GM18498 (cell line): ENCODE data around the gene METRN.
A peak's percentile ranks its signal among the peaks of the same experiment; 100 is the strongest.

Experiments used
- ATAC-seq: cut with Tn5 transposase; IDR thresholded peaks from one replicate; pipeline ENCODE4 v1.9.1; 2021; ENCODE audit warnings: mild to moderate bottlenecking, moderate library complexity; ENCODE audit not compliant: unreplicated experiment

The METRN gene

DNA sequence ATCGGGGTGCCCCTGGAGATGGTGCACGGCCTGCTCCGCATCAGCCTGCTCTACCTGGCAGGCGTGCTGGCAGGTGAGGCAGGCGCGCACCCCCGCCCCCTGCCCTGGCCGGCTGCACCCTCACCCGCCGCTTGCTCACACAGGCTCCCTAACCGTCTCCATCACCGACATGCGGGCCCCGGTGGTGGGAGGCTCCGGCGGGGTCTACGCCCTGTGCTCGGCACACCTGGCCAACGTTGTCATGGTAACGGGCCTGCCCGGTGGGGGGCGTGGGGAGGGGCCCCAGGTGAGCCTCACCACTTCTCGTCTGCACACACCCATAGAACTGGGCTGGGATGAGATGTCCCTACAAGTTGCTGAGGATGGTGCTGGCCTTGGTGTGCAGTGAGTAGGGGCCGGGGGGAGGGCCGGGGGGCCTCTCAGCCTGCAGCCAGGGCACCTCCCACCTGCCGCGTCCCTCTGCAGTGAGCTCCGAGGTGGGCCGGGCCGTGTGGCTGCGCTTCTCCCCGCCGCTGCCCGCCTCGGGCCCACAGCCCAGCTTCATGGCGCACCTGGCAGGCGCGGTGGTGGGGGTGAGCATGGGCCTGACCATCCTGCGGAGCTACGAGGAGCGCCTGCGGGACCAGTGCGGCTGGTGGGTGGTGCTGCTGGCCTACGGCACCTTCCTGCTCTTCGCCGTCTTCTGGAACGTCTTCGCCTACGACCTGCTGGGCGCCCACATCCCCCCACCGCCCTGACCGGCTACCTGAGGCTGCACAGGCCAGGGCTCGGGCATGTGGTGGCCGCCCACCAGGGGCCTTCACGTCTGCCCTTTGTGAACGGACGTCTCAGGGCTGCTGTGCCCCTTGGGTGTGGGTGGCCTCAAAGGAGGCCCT, 37.4 kb upstream of the METRN start:
- no peak for ATAC-seq

DNA sequence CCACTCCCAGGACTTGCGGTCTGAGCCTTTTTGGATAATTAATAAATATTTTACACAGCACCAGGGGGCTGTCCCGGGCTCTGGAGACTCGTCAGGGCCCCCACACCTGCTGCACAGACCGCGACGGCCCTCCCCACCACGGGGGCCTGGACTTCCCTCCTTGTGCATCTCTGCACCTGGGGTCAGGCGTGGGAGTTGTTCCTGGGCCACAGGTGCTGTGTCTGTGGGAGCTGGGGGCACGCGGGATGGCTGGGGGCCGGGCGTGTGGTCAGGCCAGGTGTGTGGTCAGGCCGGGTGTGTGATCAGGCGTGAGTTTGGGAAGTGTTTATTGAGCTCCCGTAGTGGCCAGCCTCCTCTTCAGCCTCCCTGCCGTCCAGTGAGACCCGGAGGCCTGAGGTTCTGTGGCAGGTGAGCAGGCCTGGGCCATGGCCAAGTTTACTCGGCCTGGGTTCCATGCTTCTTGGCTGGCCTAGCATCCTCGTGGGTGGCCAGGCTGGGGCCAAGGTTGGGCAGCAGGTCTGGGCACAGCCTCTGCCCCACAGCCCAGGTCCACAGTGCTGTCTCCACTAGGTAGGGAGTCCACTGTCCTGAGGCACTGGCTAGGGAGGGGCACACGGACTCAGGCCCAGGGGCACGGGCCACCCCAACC, 36.6 kb upstream of the METRN start:
- no peak for ATAC-seq

DNA sequence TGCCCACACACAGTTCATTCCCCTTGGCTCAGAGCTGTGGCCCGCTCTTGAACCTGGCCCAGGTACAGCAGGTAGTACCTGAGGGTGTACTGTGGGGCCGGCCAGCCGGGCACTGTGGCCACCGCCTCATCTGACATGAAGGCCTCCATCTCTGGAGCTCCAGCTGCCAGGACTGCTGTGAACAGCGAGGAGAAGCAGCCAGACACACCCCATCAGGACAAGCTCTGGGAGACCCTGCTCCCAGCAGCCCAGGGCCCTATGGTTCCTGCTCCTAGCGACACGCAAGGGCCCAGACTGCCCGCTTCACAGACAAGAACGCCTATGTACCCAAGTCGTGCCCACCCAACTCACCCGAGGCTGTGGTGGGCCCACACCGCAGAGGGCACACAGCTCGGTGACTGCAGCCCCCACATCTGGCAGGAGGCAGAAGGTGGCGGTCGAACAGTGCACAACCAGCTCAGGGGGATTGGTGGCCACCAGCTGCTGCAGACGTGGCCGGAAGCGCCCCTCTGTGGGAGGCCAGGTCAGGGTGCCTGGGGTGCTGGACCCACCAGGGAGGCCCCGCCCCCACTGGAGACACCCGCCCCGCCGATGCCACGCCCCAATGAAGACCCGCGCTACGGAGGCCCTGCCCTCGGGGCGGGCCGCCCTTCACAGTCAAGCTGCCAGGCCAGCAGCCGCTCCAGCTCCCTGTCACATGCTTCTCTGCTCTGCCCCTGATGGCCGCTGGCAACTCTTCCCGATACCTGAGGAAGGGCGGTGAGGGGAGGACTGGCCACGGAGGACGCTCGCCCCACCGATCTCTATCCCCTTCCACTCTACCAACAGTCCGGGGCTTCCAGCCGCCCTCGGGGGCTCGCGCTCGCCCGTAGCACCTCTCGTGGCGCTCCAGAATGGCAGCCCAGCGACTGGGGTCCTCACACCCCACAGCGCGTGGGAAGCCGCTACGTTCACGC, 35.8 kb upstream of the METRN start:
- ATAC-seq, result no peak

DNA sequence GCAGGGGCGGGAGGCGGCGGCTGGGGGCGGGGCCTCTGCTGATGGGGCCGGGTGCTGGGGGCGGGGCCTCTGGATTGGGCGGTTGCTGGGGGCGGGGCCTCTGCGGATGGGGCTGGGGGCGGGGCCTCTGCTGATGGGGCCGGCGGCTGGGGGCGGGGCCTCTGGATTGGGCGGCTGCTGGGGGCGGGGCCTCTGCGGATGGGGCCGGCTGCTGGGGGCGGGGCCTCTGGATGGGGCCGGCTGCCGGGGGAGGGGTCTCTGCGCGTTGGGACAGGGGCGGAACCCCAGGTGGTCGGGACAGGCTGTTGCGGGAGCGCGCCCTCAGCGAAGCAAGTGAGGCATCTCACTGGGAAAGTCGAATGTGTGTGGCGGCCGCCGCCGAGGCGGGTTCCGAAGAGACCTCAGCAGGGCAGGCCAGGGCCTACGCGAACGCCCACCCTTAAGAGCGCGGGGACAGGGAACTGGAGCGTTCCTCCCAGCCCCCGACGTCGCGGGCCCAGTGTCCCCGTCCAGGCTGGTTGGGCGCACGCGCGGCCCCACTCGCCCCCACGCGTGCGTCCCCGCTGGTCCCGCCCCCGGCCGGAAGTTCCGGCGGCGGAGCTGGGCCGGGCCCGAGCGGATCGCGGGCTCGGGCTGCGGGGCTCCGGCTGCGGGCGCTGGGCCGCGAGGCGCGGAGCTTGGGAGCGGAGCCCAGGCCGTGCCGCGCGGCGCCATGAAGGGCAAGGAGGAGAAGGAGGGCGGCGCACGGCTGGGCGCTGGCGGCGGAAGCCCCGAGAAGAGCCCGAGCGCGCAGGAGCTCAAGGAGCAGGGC, 34.9 kb upstream of the METRN start, which contains the start of gene STUB1:
Gene STUB1 (plus strand): TSS at position 597 of the 811 bp plus-strand sequence. CDS start 116 bp downstream, at position 713.
- ATAC-seq, result peak; percentile 40

DNA sequence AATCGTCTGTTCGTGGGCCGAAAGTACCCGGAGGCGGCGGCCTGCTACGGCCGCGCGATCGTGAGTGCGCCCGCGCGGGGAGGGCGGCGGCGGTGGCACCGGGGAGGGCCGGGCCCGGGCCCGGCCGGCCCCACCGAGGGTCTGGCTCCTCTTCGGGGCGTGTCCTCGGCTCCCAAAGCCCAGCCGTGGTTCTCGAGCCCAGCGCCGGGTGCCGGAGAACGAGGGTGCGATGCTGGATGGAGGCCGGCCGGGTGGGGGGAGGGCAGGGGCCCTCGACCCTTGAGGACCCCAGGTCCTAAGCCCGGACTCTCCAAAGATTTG, 34.3 kb upstream of the METRN start:
- peak; percentile 3 for ATAC-seq

DNA sequence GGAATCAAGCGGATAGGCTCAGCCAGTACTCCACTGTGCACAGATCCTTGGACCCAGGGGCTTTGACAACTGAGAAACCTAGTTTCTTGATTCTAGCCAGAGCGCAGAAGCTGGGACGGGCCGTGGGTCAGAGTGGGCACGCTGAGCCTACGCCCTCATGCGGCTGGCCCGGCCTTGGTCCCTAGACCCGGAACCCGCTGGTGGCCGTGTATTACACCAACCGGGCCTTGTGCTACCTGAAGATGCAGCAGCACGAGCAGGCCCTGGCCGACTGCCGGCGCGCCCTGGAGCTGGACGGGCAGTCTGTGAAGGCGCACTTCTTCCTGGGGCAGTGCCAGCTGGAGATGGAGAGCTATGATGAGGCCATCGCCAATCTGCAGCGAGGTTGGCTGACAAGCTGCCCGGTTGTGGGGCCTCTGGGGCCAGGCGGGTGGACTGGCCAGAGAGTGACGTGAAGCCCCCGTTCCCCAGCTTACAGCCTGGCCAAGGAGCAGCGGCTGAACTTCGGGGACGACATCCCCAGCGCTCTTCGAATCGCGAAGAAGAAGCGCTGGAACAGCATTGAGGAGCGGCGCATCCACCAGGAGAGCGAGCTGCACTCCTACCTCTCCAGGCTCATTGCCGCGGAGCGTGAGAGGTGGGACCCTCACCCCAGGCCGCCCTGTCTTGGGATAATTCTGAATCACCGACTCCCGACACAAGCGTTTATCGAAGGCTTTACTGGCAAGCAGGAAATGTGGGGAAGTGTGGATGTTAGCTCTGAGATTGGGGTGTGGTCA, 33.8 kb upstream of the METRN start:
- no peak for ATAC-seq

DNA sequence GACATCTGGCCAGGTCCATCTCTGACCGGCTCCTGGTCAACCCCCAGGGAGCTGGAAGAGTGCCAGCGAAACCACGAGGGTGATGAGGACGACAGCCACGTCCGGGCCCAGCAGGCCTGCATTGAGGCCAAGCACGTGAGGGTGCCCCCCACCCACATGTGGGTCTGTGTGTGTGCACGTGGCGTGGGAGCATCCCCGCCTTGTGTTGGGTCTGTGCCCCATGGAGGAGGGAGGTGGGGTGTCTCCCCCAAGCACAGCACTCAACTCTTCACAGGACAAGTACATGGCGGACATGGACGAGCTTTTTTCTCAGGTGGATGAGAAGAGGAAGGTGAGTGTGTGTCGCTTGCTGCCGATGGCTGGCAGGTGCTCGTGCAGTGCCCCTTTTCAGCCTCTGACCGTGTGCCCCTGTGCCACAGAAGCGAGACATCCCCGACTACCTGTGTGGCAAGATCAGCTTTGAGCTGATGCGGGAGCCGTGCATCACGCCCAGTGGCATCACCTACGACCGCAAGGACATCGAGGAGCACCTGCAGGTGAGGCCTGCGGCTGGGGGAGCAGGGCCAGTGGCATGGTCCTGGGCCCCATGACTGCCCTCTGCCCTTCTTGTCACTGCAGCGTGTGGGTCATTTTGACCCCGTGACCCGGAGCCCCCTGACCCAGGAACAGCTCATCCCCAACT, 33.0 kb upstream of the METRN start:
- no peak for ATAC-seq

DNA sequence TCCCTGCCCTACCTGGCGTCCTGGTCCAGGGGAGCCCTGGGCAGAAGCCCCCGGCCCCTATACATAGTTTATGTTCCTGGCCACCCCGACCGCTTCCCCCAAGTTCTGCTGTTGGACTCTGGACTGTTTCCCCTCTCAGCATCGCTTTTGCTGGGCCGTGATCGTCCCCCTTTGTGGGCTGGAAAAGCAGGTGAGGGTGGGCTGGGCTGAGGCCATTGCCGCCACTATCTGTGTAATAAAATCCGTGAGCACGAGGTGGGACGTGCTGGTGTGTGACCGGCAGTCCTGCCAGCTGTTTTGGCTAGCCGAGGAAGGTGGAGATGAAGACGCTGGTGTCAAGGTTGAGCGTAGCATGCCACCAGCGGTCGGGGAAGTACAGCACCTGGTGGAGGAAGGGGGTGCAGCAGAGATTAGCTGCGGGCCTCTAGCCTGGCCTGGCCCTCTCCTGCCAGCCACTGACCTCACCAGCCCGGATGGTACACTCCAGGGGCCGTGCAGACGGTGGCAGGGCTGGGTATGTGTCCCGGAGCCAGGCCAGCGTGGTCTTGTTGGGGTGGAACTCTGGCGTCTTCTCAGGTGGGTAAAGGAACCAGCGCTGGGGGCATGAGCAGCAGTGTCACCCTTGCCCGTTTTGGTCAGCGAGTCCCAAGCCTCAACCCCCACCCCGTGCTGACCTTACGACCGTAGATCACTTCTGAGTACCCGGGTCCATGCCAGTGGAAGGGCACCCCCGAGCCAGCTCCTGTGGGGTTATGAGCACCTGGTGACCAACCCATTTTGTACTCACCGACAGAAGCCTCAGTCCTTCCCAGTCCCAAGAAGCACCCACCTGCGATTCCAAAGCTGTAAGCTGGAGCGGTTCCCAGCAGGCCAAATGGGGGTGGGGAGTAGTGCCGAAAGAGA, 32.2 kb upstream of the METRN start:
- no peak for ATAC-seq

DNA sequence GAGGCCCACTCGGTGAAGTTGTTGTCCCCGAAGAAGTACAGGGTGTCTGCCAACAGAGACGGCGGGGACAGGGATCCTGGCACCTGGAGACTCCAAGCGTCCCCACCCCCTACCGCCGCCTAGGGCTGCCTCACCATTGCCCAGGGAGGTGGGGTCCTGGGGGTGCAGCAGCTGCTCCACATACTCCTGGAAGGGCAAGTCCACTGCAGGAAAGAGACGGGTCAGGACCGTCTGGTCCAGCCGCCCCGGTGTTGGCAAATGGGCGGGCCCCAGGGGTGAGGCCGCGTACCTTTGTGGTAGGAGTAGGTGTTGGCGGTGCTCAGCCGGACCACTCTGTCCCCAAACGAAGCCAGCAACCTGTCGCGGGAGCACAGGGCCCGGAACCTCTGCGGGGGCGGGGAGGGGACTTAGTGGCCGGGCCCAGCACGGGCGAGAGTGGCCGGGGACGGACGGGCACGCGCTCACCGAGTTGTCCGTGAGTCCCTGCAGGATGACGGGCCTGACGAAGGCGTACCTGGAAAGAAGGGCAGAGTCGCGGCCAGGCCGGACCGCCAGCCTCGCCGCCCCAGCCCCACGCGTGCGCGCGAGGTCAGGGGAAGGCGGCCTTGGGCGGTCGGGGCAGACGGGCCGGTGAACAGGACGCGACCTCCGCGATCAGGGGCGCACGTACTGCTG, 31.4 kb upstream of the METRN start:
- ATAC-seq, result no peak

DNA sequence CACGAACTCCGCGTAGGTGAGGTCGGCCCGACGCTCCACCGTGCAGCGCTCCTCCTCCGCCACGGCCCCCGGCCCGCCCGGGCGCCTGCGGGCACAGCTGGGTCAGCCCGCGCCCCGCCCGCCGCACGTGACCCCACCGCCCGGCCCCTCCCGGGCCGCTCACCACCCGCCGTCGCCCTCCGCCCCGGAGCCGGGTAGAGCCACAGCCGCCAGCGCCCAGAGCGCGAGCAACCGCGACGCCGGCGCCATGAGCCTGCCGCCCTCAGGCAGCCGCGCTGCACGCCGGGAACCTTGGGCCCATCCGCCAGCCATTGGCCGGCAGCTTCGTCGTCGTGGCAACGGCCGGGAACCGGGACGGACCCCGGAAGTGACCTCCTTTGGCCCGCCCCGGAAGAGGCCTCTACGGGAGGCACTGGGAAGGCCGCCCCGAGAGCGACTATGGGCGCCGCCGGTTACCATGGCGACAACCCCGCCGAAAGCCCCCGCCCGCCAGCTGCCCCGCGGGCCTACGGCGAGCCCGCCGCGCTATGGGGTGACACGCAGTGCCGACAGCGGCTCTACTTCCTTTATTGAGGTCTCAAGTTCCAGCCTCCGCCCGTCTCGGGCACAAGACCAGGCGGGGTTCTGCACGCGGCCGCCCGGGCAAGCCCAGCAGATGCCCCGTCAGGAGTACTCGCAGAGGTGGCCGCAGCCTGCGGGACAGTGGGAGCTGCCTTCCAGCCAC, 30.7 kb upstream of the METRN start, which contains the start of gene JMJD8:
Gene JMJD8 (minus strand): TSS at position 264 of the 724 bp plus-strand sequence. CDS start 15 bp downstream, at position 249.
- ATAC-seq, result peak; percentile 65

DNA sequence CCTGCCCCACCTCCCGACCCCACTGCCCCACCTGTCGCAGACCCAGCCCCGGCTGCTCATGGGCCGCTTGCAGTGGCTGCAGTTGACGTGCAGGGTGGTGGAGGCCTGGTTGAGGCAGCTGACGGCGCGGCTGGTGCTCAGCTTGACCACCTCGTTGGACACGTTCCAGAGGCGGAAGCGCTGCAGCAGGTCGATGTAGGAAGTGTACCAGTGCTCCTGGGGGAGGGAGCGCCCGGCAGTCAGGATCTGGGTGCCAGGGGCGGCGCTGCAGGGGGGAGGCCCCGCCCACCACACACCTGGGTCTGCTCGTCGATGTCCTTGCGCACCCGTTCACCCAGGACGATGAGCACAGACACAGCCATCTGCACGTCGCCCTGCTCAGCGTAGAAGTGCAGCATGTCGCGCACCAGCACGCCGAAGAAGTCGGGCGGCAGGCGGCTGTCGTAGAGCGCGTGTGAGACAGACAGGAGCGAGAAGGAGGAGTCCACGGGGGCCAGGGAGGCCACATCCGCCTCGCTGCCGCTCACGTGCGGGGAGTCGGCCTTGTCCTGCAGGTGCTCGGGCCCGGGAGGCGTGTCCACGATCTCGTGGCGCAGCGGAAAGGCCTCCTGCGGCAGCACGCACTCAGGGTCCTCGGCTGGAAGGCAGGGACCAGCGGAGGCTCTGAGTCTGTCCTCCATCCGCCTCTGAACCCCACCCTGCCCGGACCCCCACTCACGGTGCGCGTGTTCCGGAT, 29.8 kb upstream of the METRN start:
- ATAC-seq, result no peak

DNA sequence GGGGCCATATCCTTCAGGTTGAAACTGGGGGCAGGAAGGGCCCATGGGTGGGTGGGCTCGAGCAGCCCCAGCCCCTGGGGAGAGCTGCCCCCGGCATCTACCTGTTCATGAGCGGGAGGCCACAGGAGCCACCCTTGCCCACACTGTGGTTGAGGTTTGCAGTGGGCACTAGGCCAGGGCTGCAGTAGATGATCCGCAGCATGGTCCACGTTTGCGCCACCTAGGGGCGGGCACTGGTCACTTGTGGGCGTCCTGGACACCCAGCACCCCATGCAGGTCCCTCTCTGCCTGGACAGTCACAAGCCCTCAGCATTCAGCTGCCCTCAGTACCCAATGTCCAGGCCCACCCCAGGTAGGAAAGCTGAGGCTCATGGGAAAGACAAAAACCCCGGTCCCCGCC, 29.0 kb upstream of the METRN start:
- no peak for ATAC-seq

DNA sequence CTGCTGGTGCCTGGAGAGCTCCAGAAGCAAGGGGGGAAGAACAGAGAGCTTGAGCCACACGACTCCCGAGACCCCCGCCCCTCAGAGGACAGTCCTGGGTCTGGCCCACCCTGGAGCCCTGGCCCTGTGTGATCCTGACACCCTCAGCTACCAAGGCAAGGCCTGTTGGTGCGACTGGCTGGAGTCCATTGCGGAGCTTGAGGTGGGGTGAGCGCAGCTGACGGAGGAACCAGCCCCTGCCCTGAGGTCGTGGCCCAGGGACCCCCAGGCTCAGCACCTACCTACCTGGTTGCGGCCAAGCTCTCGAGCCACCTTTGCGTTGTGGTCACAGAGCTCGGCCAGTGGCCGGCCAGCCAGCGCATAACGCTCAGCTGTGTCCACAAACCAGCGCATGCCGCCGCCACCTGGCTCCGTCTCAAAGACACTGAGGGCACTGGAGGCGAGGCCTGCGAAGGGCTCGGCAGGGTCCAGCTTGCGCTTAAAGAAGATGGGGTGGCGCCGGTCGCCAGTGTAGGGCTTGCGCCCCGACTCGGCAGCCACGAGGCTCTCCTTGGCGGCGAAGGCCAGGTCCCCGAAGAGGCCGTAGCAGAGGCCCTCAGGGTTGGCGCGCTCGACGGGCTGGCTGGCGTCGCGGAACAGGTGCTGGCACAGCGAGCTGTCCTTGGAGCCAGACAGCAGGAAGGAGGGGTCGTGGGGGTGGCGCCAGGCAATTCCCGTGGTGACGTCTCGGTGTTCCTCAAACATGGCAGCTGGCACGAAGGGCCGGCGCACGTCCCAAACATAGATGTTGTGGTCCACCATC, 28.3 kb upstream of the METRN start:
- ATAC-seq, result no peak

DNA sequence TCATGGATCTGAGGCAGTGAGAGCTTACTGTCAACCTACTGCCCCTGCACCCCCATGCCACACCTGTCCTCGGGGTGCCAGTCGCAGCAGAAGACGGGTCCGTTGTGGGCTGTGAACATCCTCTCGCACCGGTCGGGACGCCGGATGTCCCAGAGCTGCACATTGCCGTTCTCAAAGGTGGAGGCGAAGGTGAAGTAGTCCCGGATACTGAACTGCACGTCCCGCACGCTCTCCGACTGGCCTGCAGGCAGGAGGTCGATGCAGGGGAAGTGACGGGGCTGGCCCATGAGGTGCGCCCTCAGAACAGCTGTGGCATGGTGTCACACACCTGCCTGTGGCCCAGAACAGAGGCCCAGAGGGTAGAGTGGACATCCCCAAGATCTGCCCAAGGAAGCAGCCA, 27.4 kb upstream of the METRN start:
- ATAC-seq, result no peak

DNA sequence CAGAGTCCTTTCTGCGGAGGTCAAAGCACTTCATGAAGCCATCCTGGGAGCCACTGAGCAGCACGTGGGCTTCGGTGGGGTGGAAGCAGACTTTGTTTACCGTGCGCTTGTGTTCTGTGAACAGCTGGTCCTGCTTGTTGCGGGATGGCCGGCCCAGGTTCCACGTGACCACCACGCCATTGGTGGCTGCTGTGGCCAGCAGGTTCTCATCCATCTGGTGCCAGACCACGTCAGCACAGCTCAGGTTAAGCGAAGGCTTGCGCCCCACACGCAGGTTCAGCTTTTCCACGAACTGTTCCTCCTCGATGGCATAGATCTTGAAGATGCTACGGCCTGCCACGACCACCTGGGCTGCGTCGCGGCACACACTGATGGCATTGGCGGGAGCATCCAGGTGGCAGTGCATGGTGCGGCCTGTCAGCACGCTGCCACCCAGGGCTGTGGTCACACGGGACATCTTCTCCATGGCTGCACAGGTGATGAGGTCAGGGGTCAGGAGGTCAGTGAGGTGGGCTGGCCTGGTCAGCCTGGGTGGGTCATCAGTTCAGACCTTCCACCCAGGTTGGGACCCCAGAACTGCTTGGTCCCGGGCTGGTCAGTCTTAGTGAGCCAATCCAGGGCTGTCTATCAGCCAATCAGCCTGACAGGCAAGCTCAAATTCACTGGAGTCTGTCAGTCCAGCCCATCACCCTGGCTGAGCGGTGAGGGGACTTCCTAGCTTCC, 25.6 kb upstream of the METRN start:
- ATAC-seq, result no peak
